AG08396 (cell line): Measurements from ENCODE around the gene TRNP1.

ENCODE experiments used
- DNase-seq: peaks from one replicate; pipeline ENCODE4 v3.0.0; 2012; ENCODE audit warnings: low spot score, mixed read lengths

TRNP1 gene

DNA sequence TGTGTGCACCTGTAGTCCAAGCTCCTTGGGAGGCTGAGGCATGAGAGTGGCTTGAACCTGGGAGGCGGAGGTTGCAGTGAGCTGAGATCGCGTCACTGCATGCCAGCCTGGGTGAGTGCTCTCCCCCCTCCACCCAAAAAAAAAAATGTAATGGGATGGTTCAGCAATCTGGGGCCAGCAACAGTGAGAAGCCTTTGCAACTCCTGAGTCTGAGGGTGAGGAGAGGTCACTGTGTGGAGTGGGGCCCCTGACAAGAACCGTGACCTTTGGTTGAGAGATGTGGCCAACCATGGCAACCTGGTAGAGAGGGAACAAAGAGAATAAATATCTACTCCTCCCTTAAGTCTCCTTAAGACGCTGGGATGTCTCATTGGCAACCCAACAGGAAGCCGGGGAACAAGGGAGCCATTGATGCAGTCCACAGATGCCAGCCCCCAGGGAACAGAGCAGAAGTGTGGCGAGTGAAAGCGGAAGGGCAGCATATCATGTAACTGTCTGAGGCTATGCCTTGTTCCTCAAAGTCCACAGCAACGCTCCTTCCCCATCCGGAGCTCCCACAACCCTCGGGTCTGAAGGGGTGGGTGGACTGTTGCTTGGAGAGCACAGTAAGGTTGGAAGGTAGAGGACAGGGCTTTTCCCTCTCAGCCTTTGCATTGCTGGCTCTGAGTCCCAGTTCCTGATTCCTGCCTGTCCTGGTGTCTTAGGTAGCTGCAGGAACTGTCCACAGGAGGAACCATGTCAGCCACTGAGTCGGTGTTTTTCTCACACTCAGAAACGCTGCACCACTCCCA lies 8.3 kb downstream of the TRNP1 start:
- no peak for DNase-seq

DNA sequence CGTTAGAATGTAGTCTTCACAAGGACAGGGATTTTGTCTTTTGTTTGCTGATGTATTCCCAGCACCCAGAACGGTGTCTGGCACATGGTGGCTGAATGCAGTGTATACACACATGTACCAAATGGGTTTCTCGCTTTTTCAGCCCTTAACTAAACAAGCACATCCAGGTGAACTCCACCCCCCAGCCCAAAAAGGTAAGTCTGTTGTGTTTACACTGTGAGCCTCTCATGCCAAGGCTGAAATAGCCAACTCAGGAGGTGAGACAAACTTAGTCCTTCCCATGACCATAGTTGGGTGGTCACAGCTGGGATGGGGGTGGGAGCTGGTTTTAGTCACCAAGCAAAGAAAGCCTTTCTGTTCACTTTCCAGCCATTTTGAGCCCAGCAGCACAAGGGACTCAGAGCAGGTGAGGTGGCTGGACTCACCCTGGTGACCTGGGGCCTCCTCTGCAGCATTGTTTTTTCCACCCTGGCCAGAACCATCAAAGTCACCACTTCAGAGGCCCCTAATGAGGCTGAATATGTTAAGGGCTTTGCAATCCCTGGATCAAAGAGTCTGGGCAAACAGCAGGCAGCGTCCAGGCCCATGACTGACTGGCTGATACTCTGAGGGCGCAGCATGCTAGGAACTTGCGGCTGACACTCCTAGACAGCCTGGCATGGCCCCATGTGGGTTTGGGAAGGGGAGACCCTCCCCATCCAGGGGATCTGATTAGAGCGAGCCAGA lies 10.4 kb downstream of the TRNP1 start:
- no peak for DNase-seq

GRCh38 chr1:27004471-27005165 lies 11.1 kb downstream of the TRNP1 start:
- DNase-seq = peak; percentile 53

- no peak for DNase-seq
These were observed 11.7 kb downstream of the TRNP1 start for GRCh38 chr1:27005166-27005530.

GRCh38 chr1:27005648-27006496 lies 12.4 kb downstream of the TRNP1 start:
- no peak for DNase-seq

GRCh38 chr1:27006683-27007082 lies 13.2 kb downstream of the TRNP1 start:
- no peak for DNase-seq

GRCh38 chr1:27007909-27008582 lies 14.6 kb downstream of the TRNP1 start:
- DNase-seq = peak; percentile 51

DNA sequence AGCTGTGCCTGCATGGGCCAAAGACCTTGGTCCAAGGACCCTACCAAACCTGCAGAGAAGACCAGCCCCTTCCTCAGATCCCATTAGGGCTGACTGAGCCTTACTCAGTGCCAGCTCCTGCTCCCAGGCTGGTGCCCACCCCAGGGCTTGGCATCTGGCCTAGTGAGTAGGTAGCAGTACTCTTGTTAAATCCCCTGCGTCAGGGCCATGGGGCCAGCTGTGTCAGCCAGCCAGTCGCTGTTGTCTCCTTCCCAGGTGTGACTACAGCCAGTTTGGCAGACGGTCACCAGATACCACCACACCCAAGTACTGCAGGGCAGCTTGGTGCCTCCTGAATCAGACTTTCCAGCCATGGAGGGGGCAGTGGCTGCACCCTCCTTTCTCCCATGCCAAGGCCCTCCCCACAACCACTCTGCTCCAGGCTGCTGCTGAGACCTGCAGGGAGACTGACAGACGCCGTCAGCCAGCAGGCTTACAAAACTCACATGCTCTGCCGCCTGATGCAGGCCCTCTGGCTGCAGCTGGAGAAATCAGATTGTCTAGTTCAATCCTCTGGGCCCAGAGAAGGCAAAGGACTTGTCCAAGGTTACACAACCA lies 16.2 kb downstream of the TRNP1 start:
- DNase-seq = no peak

GRCh38 chr1:27010226-27010994 lies 16.9 kb downstream of the TRNP1 start:
- DNase-seq = no peak

DNA sequence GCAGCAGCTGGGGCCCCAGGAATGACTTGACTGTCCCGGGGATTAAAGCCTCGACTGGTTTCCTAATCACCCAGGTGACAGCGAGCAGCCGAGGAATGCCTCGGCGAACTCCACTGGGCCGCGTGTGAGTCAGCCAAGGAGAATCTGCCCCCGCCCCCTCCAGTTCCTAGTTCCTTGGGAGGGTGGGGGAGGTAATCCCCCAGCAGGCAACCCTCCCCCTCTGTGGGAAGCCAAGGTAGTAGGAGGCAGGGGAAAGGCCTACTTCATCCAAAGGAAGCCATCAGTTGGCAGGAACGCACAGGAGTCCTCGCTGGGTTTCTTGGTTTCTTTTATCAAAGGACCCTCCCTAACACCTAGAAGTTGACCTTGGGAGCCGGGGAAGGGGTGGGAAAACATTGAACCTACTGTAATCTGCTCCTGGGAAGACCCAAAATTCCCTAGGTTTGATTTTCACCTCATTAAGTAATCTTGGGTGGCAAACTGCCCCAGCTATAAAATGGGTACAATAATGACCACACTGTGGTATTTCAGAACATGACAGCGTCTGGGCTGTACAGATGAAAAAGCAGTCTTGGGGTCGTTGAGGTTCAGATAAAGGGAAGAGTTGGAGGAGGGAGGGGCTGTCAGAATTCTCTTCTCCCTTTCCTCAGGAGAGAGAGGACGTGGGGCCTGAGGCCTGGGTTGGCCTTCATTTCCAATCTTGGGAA lies 17.7 kb downstream of the TRNP1 start:
- DNase-seq = peak; percentile 88

GRCh38 chr1:27011976-27012563 lies 18.6 kb downstream of the TRNP1 start:
- DNase-seq = no peak

GRCh38 chr1:27015260-27015659 lies 21.8 kb downstream of the TRNP1 start:
- DNase-seq = no peak

- DNase-seq = no peak
These were observed 22.9 kb downstream of the TRNP1 start for GRCh38 chr1:27016376-27016775.

DNA sequence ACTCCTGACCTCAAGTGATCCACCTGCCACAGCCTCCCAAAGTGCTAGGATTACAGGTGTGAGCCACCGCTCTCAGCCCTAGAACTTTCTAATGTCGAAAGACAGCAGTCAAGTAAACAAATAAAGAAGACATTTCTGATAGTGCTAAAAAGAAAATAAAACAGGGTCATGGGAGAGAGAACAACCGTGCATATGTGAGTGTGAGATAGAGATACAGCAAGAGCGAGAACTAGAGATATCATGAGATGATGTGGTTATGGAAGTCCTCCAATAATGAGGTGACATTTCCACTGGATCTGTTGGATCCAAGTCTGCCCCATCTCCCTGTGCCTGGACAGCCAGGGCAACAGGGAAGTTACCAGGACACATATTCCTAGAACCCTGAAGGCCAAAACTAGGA lies 23.7 kb downstream of the TRNP1 start:
- no peak for DNase-seq

GRCh38 chr1:27018316-27018715 lies 24.8 kb downstream of the TRNP1 start:
- DNase-seq = no peak

- DNase-seq = no peak
These were observed 28.0 kb downstream of the TRNP1 start for GRCh38 chr1:27021354-27022031.

- DNase-seq = no peak
These were observed 32.2 kb downstream of the TRNP1 start for GRCh38 chr1:27025718-27026117.
